22Rv1 (cell line): ENCODE data around the gene SDR42E2.

Experiments used
- ZFX ChIP-seq: fragments of 450-650 bp; IDR thresholded peaks from 2 replicates; pipeline ENCODE4 v1.6.1; 2017; ENCODE audit warnings: antibody characterized with exemption, borderline replicate concordance
- TF ChIP-seq, protein P1 (sequence below): fragments of 450-650 bp; IDR thresholded peaks from 2 replicates; pipeline ENCODE4 v1.5.1; 2017; ENCODE audit warnings: mild to moderate bottlenecking

DNA sequence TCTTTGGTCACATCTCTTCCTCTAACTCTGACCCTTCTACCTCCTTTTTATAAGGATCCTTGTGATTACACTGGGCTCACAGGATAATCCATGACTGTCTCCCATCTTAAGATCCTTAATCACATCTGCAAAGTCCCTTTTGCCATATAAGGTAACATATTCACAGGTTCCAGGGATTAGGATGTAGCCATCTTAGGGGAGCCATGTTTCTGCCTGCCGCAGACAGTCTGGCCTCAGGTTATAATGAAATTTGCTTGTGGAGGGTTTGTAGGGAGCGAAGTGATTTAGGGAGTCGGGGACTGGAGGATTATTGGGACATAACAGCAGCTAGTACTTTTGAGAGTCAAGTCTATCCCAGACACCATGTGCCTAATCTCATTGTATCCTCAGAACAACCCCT, 51.5 kb downstream of the SDR42E2 start:
- TF ChIP-seq, protein P1, sequence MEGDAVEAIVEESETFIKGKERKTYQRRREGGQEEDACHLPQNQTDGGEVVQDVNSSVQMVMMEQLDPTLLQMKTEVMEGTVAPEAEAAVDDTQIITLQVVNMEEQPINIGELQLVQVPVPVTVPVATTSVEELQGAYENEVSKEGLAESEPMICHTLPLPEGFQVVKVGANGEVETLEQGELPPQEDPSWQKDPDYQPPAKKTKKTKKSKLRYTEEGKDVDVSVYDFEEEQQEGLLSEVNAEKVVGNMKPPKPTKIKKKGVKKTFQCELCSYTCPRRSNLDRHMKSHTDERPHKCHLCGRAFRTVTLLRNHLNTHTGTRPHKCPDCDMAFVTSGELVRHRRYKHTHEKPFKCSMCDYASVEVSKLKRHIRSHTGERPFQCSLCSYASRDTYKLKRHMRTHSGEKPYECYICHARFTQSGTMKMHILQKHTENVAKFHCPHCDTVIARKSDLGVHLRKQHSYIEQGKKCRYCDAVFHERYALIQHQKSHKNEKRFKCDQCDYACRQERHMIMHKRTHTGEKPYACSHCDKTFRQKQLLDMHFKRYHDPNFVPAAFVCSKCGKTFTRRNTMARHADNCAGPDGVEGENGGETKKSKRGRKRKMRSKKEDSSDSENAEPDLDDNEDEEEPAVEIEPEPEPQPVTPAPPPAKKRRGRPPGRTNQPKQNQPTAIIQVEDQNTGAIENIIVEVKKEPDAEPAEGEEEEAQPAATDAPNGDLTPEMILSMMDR = no peak
- no peak for TF ChIP-seq ZFX
